Pons (tissue), 1 donor: ENCODE data around the gene ARSH.
"Not testable (repeated sequence)": the region's sequence is repeated elsewhere in the genome, so short reads cannot be mapped to it uniquely, and the experiment has no call there.

ENCODE experiments used
- DNase-seq: peaks from one replicate; pipeline ENCODE4 v3.0.0-alpha.2; 2016; ENCODE audit warnings: low spot score

The ARSH gene, protein sequence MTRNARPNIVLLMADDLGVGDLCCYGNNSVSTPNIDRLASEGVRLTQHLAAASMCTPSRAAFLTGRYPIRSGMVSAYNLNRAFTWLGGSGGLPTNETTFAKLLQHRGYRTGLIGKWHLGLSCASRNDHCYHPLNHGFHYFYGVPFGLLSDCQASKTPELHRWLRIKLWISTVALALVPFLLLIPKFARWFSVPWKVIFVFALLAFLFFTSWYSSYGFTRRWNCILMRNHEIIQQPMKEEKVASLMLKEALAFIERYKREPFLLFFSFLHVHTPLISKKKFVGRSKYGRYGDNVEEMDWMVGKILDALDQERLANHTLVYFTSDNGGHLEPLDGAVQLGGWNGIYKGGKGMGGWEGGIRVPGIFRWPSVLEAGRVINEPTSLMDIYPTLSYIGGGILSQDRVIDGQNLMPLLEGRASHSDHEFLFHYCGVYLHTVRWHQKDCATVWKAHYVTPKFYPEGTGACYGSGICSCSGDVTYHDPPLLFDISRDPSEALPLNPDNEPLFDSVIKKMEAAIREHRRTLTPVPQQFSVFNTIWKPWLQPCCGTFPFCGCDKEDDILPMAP

DNA sequence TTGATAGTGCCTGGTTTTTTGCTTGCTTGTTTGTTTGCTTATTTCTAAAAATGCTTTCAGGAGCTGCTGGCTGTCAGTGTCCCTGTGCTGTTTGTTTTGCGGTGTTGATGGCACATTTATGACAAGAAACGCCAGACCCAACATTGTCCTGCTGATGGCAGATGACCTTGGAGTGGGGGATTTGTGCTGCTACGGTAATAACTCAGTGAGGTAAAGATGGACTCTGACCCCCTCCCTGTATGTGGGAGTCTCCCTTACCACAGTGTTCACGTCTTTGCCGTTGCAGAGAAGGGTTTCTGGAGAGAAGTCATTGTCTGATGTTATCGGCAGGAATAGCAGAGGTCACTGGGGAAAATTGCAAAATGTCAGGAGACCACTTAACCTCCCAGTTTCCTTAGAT lies at the start of gene ARSH:
Gene ARSH, plus strand, starts transcription at position 52 of the 400 bp plus-strand sequence. Its CDS starts 67 bp downstream, at position 119.
- no peak for DNase-seq

DNA sequence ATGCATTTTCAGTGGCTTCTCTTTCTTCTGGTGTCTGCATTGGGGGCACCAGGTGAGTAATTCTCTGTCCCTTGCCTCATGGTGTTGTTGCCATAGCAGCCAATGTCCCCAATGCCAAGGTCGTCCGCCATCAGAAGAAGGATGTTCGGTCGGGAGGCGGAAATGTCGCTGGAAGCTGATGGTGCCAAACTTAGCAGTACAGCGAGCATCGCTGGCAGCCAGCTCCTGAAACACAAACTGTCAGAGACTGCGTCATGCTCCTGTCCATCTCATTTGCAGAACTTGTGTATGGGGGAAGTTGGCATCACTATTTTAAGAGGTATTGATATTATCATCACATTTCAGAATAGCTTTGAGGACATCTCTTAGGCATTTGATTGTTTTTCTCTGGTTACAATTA lies 48.1 kb upstream of the ARSH start:
- DNase-seq, result no peak

DNA sequence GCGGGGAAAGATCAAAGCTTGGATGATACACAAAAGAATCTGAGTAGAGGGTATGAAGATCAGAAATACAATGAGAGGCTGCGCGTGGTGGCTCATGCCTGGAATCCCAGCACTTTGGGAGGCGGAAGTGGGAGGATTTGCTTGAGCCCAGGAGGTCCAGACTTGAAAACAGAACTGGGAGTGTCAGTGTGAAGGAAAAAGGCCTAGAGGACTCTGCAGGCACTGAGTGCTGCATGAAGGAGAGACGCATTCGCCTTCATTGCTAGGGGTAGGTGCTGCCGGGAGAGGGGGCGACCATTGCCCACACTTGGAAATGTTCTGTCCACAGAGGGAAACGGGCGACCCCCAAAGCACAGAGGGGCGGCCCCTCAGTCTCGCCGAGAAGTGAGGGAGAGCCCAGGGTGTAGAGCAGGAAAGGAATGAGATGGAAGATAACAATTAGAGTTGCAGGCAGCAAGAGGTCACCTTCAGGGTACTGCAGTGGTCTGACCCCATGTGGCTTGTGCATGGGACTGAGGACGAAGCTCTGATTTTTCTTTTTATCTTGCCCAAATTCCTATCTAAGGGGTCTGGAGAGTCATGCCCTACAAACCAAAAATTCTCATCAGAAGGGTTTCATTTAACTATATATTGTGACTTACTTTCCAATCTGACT lies 45.4 kb upstream of the ARSH start:
- DNase-seq, result no peak

DNA sequence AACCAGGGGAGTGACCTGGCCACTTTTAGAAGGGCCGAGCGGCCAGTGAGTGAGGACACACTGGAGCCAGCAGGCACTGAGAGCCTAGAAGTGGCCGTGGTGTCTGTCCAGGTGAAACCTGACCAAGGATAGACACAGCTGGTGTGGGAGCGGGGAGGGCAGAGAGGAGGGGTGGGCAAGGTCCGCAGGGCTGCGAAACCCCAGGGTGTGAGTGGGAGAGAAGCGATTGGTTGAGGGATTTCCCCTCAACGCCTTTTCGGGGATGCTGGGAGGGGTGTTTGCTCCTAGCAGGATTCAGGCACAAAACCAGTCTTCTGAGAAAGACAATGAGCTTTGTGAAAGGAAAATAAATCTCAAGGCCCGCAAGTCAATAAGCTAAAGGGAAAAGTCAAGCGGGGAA lies 44.0 kb upstream of the ARSH start:
- DNase-seq, result no peak

DNA sequence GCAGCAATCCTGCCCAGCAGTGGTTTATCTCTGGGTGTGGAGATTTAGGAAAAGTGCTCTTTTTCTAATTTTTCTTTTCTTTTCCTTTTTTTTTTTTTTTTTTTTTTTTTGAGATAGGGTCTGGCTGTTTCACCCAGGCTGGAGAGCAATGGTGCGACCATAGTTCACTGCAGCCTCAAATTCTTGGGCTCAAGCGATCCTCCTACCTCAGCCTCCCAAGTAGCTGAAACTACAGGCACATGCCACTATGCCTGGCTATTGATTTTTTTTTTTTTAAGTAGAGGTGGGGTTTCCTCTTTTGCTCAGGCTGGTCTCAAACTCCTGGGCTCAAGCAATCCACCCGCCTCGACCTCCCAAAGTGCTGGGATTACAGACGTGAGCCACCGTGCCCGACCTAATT lies 42.9 kb upstream of the ARSH start:
- DNase-seq, result not testable (repeated sequence)

DNA sequence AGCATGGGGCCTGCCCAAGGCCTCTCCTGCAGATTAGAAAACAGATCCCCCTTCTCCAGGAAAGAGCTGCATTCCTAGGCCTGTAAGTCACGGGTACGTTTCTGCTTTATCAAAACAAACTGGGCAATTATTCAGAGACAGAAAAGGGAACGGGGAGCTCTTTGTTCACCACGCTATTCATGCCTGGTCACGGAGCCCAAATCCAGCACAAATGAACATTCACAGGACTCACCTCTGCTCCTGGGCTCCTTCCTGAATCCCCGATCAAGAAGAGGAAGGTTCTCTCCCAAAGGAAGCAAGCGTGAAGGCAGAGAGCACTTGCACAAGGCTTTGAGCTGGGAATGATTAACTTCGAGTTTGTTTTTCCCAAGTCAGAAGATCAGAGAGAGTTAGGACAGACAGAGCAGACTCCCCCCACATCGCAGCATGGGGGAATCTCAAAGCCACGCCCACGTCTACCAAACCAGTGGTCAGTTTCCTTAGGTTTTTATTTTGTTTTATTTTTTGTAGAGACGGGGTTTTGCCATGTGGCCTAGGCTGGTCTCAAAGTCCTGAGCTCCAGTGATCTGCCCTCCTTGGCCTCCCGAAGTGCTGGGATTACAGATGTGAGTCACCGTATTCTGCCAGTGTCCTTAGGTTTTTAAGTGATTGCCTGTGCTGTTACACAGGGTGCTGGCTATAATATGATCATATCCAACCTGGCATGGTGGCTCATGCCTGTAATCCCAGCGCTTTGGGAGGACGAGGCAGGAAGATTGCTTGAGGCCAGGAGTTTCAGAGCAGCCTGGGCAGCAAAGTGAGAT lies 42.2 kb upstream of the ARSH start:
- DNase-seq, result not testable (repeated sequence)

DNA sequence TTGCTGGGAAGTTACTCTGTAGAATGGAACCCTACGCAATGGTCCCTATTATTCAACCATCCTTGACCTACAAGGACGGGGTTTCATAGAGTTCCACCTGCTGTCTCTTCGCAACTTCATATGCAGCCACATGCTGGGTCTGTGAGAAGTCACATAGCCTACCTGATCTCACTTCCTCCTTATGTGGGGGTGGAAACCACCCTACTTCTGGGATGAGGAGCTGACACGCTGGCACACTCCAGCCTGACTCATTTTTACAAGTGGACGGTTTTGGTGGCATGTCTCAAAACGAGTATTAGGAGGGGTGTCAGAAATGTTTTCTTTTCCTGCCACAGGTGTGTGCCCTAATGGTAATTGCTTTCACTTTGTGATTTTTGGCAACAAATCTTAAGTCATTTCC lies 40.4 kb upstream of the ARSH start:
- DNase-seq, result no peak

DNA sequence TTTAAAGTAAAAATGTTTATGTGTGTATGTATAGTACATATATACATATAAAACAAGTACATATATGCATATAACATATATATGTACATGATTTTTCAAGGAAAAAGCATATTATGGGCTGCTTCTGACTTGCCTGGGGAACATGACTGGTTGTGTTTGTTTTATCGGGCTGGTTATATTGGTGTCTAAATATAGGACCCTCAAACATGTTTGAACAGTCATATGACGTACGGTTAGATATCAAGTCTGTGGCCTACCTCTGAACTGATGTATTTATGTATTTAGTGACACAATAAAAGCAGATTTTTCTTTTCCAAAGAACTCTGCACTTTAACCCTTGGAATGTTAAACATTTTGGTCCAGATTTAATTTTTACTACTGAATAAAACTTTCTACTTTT lies 39.3 kb upstream of the ARSH start:
- DNase-seq, result no peak

DNA sequence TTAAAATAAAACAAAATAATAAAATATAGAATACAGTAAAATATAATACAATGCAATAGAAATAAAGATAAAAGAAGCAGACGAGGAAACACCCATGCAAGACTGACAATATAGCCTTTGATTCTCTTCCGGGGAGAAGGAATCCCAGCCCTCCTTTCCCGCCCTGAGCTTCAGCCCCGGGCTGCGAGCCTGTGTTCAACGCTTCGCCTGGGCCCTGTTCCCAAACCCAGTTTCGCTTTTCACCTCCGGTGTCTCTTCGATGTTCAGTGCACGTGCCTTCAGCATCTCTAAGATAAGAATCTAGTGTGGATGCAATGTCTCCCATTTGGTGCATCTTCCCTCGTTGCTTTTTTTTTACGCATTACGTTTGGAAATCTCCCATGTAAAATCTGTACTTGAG lies 38.8 kb upstream of the ARSH start:
- DNase-seq, result no peak

DNA sequence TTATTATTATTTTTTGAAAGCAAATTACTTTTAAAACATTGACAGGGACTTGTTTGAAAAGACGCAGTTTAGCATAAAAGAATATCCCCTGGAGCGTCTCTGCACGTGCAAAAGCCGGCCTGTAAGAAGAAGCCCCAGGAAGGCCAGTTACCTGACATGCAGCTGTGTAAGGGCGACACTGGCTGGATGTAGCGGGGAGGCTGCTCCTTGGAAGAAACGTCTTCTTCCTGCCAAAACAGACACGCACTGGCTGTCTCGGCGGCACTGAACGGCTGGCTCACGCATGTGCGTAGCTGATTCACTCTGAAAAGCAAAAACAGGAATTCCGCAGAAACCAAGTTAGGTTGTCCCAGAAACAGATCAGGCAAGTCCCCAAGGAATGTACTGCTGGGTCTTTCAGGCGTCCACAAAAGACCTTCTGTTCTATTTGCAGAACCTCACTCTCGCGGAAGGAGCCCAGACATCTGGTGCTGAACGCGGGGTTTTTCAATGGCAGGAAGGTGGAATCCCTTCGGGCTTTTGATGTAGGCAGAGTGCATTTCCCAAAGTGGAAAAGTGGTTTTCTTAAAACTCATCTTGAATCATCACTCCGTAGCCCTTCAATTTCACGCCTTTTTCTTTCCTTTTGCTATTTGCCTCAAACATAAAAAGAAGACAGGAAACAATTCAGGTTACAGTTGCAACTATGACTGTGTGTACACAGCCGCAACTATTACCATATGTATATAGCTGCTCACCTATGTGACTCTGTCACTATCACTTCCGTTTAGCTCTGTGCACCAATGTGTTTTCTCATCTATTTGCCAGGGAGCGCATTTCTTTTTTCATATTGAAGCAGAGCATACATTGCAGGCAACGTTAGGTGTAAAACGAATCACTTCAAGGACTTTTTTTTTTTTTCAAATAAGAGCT lies 38.1 kb upstream of the ARSH start:
- peak; percentile 31 for DNase-seq

DNA sequence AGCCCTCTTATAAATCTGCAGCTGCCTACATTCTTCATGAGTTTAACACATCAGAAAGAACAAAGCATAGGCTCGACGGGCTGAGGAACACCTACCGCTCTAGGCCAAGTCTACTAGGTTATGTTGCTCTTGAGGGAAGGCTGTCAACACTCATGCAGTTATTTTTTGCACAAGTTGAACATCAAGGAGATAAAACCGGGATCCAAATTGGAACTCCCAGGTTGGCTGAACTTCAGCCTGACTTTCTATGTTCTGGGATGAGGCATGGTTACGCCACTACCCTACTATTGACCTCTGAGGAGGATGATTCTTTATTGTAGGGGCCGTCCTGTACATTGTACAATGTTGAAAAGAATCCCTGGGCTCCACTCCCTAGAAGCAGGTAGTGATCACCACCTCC lies 37.3 kb upstream of the ARSH start:
- DNase-seq, result no peak

DNA sequence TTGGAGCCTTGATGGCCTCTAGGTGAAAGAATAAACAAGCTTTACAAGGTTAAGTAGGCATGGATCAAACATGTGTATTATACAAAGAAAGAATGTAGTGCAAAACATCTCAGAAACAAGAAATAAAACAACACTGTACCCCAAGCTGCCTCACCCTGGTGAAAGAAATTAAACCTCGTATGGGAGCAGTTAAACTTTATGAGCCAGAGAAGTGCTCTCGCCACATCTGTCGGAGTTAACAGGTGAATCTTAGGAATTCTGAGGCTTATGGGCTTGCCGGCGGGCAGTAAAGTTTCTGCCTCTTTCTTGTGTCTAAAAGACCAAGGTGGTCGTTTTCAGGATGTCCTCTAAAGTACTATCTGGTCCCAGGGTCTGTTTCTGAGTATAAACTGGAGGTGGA lies 34.0 kb upstream of the ARSH start:
- no peak for DNase-seq

DNA sequence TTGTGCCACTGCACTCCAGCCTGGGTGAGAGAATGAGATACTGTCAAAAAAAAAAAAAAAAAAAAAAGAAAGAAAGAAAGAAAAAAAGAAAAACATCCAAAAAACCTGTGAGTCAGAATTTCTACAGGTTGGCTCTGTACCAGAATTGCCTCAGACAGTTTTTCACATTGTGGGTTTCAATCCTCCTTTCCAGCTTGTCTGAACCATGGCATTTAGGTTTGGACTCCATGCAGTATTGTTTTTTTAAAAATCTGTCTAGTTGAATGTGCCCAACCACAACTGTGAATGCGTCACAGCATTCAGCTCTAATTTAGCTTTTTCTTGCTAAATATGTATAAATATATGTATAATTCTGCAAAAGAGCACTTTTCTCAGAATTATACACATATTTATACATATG lies 31.4 kb upstream of the ARSH start:
- DNase-seq, result no peak

DNA sequence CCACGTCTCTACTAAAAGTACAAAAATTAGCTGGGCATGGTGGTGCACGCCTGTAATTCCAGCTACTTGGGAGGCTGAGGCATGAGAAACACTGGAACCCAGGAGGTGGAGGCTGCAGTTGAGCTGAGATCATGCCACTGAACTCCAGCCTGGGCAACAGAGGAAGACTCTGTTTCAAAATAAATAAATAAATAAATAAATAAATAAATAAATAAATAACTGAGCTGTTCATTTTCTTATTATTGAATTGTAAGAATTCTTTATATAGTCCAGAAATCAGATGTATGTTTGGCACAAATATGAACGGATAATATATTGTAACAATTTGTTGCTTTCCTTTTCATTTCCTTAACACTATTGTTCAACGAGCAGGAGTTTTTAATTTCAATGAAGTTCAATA lies 27.7 kb upstream of the ARSH start:
- not testable (repeated sequence) for DNase-seq

DNA sequence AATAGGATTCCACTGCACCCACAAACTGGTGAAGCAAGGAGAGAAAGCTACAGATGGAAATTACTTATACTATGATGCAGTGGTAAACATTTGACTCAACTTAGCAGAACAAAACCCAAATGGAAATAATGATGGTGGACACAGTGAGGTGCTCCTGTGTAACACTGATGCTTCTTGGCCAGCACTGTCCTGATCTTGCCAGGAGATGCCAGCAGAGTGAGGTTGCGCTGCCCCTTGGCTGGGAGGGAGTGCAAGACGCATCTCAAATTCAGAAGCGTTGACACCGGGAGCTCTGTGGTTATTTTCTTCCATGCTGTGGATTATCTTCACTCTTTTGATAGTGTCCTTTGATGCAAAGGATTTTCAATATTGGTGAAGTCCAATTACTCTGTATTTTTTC lies 22.0 kb upstream of the ARSH start:
- no peak for DNase-seq

DNA sequence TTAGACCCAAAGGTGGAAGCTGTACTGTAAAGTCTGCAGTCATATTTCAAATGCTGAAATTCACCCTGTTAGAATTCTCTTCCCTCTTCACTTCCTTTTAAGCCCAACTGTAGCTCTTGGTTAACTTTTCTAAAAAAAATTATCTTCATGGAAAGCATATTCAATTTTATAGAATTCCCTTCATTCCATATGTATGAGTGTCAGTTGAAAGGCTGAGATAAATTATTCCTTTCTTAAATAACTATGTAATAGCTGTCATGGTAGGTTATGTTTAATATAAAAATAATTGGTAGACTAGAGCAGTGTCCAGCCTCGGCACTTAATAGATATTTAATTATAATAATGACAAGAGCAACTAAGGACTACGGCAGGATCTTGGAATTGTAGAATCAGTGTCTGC lies 16.8 kb upstream of the ARSH start:
- no peak for DNase-seq

DNA sequence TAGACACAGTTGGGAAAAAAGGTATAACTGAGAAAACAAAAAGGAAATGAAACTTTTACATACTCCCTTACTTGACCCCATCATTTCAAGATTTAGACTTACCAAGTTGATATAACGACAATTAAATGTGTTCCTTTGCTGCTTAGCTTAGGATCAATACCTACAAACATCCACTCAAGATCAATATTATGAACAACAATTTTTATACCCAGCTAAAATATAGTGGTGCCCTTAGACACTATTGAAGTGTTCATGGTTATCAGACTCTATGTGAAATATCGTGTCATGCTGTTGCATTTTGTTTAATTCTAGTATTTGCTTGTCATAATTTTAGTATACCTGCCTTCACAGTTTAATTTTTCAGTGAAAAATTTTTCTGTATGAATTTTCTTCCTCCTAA lies 4.2 kb downstream of the ARSH start:
- no peak for DNase-seq

DNA sequence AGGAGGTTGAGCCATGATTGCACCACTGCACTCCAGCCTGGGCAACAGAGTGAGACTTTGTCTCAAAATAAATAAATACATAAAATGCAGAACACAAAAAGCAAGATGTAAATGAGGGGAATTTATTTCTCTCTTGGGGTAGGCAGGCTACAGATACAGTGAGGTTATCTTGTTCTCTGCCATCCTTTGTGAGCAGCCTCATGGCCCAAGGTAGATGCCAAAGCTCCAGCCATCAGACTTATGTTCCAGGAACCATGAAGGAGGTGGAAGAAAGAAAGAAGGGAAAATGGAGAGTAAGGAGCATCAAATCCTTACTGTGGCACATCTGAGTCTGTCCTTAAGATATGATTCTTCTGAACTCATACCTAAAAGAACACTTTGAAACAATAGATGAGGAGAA lies 11.1 kb downstream of the ARSH start:
- no peak for DNase-seq

DNA sequence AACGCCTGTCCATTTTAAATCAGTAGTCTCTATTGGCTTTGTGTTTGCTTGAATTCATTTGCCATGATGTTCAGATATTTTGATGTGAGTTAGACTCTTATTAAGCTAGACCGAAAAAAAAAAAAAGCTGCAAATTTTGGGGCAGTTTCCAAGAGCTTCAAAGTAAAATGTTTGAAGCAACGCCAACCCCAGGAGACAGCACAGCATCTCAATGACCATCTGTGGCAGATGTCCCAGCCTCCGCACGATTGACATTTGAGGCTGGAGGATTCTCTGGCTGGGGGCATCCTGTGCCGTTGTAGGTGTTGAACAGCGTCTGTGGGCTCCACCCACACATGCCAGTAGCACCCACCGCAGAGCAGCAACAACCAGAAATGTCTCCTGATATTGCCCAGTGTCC lies 17.8 kb downstream of the ARSH start:
- peak; percentile 2 for DNase-seq

DNA sequence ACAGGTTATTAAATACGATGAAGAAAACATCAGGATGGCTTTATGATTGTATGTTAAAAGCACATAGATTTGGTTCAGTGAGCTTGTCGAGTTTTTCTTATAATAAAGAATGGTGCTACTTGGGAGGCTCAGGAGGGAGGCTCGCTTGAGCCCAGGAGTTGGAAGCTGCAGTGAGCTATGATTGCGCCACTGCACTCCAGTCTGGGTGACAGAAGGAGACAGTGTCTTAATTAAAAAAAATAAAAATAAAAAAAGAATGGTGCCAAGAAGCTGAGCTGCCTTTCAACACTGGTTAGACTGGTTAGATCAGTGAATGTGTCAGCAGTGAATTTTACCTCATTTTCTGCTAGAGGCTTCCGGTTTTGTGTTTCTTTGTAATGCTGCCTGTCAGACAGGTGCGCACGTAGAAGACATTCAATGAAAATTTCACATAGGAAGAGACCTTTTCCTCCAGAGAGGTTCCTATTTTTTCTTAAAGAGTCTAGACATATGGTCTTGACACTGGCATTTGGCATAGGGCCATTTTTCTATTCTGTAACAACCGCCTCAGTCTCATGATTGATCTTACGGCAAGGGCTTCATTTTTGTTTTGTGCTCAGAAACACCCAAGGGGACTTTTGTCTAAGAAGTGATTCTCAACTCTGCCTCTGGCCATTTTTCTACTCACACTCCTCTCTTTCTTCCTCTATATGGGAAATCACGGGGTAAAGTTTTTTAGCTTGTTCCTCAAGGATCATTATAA lies 19.9 kb downstream of the ARSH start:
- no peak for DNase-seq

DNA sequence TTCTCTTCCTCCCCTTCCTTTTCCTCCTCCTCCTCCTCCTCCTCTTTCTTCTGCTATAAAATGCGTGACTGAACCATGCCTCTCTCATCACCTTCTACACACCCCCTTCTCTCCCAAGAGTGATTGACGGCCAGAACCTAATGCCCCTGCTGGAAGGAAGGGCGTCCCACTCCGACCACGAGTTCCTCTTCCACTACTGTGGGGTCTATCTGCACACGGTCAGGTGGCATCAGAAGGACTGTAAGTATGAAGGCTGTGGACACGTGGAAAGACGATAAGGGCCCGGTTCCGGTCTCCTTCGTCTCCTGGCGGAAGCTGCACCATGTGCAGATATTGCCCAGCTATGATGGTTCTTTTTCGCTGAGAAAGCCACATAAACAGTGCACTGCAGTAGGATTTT lies 22.8 kb downstream of the ARSH start:
- DNase-seq, result no peak
